GM12865 (cell line): ENCODE measurements around the gene MITF.

ENCODE experiments used
- DNase-seq: peaks from one replicate; pipeline ENCODE4 v3.0.0; 2010; ENCODE audit warnings: low read depth
- H3K4me3 ChIP-seq: 2 replicates; pipeline ENCODE4 v1.5.1; 2011; ENCODE audit warnings: mild to moderate bottlenecking, low read depth, low read length, control low read depth
- TF ChIP-seq, protein P1 (sequence below): IDR thresholded peaks from 2 replicates; pipeline ENCODE4 v1.5.1; 2011; ENCODE audit warnings: low read length, control low read depth, low read depth, inconsistent platforms; ENCODE audit not compliant: insufficient read depth; ENCODE audit errors: missing control alignments

MITF gene

DNA sequence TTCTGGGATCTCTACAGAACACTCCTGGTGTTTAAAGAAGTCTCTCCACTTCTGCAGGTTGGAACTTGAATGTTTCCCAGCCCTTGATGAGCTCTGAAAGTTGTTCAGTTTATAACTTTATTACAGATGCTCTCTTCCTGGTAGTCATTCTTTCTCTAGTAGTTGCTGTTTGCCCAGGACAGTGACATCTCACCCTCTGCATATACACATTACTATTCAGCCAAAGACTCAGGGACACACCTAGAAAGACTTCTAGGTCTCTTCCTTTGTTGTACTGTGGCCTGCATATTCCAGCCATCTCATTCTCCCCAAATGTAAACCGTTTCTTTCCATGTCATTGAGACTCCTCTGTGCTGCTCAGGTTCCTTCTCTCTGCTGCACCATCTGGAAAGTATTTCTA lies 76.7 kb downstream of the MITF start:
- no peak overlapping the region for H3K4me3 ChIP-seq
- no peak for DNase-seq
- TF ChIP-seq, protein P1, sequence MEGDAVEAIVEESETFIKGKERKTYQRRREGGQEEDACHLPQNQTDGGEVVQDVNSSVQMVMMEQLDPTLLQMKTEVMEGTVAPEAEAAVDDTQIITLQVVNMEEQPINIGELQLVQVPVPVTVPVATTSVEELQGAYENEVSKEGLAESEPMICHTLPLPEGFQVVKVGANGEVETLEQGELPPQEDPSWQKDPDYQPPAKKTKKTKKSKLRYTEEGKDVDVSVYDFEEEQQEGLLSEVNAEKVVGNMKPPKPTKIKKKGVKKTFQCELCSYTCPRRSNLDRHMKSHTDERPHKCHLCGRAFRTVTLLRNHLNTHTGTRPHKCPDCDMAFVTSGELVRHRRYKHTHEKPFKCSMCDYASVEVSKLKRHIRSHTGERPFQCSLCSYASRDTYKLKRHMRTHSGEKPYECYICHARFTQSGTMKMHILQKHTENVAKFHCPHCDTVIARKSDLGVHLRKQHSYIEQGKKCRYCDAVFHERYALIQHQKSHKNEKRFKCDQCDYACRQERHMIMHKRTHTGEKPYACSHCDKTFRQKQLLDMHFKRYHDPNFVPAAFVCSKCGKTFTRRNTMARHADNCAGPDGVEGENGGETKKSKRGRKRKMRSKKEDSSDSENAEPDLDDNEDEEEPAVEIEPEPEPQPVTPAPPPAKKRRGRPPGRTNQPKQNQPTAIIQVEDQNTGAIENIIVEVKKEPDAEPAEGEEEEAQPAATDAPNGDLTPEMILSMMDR: no peak

DNA sequence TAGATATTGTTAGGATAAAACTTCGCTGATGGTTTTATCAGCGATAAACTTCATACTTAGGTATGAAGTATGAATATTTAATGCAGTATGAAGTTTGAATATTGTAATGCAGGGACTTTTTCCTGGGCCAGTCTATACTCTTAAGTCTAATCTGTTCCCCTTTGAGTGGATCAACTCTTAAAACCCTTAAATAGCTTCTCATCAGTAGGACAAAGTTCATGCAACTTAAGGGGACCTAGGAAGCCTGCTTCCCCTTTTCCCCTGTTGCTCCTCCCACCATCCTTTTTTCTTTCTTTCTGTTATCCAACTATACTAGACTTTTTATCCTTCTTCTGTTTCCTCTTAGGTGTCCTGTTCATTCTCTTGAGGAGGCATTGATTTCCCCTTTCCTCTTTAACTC lies 78.7 kb downstream of the MITF start:
- TF ChIP-seq, protein P1: no peak
- DNase-seq: no peak
- H3K4me3 ChIP-seq: no peak overlapping the region

DNA sequence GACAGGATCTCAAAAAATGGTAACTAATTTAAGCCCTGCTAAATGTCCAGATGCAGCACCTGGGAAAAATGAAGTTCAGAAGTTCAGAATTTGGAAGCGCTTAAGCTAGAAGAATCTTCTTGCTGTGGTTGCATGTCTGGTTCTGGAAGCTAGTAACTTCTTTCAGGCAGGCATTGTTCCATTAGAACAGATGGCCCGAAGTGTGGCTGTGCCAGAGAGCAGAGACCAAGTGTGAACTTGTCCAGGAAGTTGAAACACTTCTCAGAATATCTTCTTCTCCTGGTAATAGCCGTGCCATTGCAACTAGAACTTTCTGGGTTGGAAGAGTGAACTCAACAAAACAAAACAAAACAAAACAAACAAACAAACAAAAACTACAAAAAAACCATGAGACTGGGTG lies 80.0 kb downstream of the MITF start:
- no peak overlapping the region for H3K4me3 ChIP-seq
- DNase-seq: no peak
- TF ChIP-seq, protein P1: no peak

- TF ChIP-seq, protein P1: no peak
- no peak for DNase-seq
- H3K4me3 ChIP-seq: no peak overlapping the region
Observed at GRCh38 chr3:69821133-69821532, 81.9 kb downstream of the MITF start.

DNA sequence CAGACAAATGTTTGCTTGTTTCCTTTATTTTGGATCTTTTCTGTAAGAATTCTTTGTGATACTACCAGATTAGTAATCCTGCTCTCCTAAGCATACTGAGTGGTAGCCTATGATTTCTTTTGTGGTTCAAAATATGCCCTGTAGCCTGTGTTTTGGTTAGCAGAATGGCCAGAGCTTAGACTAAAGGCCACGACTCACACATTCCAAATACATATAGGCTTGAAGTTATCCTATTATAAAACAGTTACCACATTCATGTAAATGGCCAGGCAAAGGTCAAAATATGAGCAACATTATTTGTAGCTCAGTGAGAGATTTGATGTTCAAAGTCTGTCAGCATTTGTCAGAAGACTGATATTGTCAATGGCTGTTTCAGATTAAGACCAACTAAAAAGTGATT lies 84.5 kb downstream of the MITF start:
- TF ChIP-seq, protein P1: no peak
- no peak overlapping the region for H3K4me3 ChIP-seq
- DNase-seq: no peak

GRCh38 chr3:69825446-69825845 lies 86.2 kb downstream of the MITF start:
- no peak overlapping the region for H3K4me3 ChIP-seq
- TF ChIP-seq, protein P1: no peak
- no peak for DNase-seq

DNA sequence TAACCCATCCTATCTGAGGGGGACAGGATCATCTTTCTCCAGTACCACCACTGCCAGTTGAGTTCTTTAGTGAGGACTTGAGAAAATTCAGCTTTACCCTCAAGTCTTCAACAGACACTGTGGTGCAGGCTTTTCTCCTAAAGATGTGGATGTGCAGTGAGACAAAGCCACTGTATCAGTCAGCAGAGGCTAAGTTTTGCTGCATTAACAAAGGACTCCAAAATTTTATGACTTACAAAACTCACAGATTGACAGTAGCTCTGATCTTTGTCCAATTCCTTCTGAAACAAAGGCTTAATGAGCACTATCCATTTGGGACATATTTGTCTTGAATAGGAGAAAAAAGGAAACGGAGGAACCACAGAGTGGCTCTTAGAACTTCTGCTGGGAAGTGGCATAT lies 87.9 kb downstream of the MITF start:
- no peak overlapping the region for H3K4me3 ChIP-seq
- TF ChIP-seq, protein P1: no peak
- DNase-seq: no peak
